Right lobe of liver (tissue), 4 donors: ENCODE results near the gene HSPA1A.

Experiments used
- POLR2A ChIP-seq: fragments of 450-650 bp; IDR thresholded peaks from one replicate; pipeline ENCODE4 v1.6.1; 2017; ENCODE audit warnings: antibody characterized with exemption, mild to moderate bottlenecking
- TF ChIP-seq, protein P1 (sequence below), 4 donors: fragments of 200-600 bp in 3 of 4; fragments of 450-650 bp in 1 of 4; IDR thresholded peaks; one replicate each; pipeline versions ENCODE4 v1.5.1 to v1.8.0; 2016 to 2022; ENCODE audit warnings: antibody characterized with exemption in 4 of 4, mild to moderate bottlenecking in 2 of 4
- donor health status: DM: no; HTN: no; CAD: no.
- donor health status: DM: no; HTN: no; CAD: no.
- donor health status: DM: no; HTN: yes; CAD: no.

DNA sequence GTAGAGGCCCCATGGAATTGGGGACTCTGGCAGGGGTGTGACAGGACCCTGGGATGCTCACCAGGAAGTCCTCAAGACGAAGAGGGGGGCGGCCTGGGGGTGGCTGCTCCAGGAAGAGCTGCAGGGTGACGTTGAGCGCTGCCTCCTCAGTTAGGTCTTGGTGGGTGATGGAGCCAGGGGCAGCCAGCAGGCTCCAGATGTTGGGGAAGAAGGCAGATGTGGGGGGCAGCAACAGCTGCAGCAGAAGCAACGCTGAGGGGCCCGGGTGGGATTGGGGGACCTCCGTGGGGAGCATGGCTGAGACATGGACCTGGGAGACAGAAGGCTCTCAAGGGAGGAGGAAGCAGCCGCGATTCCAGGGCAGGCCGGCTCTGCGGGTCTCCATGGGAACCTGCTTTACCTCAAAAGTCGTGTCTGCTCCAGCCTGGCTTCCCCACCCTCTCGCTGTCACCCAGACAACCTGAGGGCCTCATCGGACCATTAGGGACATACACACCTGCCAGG lies 38.8 kb upstream of the HSPA1A start:
- no peak for TF ChIP-seq POLR2A
- TF ChIP-seq, protein P1, sequence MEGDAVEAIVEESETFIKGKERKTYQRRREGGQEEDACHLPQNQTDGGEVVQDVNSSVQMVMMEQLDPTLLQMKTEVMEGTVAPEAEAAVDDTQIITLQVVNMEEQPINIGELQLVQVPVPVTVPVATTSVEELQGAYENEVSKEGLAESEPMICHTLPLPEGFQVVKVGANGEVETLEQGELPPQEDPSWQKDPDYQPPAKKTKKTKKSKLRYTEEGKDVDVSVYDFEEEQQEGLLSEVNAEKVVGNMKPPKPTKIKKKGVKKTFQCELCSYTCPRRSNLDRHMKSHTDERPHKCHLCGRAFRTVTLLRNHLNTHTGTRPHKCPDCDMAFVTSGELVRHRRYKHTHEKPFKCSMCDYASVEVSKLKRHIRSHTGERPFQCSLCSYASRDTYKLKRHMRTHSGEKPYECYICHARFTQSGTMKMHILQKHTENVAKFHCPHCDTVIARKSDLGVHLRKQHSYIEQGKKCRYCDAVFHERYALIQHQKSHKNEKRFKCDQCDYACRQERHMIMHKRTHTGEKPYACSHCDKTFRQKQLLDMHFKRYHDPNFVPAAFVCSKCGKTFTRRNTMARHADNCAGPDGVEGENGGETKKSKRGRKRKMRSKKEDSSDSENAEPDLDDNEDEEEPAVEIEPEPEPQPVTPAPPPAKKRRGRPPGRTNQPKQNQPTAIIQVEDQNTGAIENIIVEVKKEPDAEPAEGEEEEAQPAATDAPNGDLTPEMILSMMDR (IDR thresholded peaks at IDR 0.05): no peak
